Measurements from ENCODE around the gene CCT4. TPM values are rescaled to one million over a fixed set of nuclear protein-coding genes. Genes with fewer than 3 reads are reported as not detected.

Gene CCT4
- total RNA-seq, 4 donors from 2014 or later, result 63.2 to 87.1 (median 75.5) TPM

DNA sequence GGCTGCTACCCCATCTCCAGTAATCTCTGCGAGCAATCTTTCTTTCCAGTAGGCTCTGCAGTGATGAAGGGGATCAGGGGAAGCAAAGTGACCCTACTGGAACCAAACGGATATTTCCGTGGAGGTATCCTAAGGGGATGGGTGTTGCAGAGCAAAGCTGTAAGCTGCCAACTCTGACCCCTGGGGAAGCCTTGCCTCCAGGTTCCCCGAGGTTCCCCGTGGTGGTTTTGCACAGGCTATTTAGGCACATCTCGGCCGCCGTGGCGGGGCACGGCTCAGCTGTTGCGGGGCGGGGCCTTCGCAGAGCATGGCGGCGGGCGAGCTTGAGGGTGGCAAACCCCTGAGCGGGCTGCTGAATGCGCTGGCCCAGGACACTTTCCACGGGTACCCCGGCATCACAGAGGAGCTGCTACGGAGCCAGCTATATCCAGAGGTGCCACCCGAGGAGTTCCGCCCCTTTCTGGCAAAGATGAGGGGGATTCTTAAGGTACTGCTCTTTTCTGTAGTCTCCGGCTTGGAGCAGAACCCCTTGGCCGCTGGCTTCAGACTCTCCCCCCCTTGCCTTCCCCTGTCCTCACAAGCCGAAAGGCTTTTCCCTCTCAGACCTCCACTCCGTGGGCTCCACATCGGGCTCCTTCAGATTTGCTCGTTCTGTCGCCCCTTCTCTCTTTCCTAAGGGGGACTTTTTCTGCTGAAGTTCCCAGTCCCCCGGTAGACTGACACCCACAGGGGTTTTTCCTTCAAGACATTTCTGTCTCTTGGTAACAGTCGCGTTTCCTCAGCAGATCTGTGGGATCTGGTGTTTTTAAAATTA is 17.1 kb upstream of the CCT4 start, which contains the start of gene COMMD1:
TSS of gene COMMD1 (plus strand) at position 303 of the 814 bp plus-strand sequence. CDS start at position 308, 5 bp downstream.
- Histone ChIP-seq H3K4me1 (peaks cover 5 to 19% of the 10 kb centered on the region in 2 donors), H3K27ac (peak within 1 kb of the TSS; percentile 81 to 89 (median 84)), H3K27me3 (no peaks in the 10 kb centered on the region), H3K36me3 (no peaks in the 10 kb centered on the region), H3K4me3 (peak within 1 kb of the TSS; percentile 90 to 92 (median 90)), H3K9me3 (no peaks in the 10 kb centered on the region)
- in situ Hi-C loops (cut with MboI; ENCODE audit: low sequenced_read_pairs in 4 of 4) (no loop called here), intact Hi-C loops (cut with DNase I; ENCODE audit: low total_unique reads) (loop anchor here (2.0 kb wide), 1 partner anchor 17 kb away; the partner anchor contains the start of gene CCT4)
- peak; percentile 94 to 96 for ATAC-seq
- TF ChIP-seq, protein P1, sequence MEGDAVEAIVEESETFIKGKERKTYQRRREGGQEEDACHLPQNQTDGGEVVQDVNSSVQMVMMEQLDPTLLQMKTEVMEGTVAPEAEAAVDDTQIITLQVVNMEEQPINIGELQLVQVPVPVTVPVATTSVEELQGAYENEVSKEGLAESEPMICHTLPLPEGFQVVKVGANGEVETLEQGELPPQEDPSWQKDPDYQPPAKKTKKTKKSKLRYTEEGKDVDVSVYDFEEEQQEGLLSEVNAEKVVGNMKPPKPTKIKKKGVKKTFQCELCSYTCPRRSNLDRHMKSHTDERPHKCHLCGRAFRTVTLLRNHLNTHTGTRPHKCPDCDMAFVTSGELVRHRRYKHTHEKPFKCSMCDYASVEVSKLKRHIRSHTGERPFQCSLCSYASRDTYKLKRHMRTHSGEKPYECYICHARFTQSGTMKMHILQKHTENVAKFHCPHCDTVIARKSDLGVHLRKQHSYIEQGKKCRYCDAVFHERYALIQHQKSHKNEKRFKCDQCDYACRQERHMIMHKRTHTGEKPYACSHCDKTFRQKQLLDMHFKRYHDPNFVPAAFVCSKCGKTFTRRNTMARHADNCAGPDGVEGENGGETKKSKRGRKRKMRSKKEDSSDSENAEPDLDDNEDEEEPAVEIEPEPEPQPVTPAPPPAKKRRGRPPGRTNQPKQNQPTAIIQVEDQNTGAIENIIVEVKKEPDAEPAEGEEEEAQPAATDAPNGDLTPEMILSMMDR (IDR thresholded peaks at IDR 0.05 in 4 of 5, conservative IDR thresholded peaks at IDR 0.05 in 1 of 5), result no peak
- TF ChIP-seq POLR2A (IDR thresholded peaks at IDR 0.05), result peak in 1 of 2 donors; percentile 39
- peak; percentile 51 to 72 for DNase-seq

DNA sequence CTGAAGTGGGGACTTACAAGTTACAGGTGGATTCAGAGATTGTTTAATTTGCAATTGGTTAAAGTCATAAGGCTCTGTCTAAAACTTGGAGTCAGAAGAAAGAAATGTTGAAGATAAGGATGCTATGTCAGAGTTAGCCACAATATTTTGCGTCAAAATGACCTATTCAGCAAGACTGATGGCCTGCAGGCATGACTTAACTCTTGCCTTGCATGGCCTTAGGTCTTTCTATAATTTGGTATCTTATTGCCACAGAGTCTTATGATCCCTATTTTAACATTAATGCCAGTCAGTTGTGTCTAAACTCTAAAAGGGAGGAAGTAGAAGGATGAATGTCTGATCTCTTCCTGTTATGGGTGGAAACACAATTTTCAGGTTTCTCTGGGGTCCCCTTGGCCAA is 11.8 kb upstream of the CCT4 start:
- Histone ChIP-seq H3K27me3 (no peaks in the 10 kb centered on the region), H3K27ac (no peak overlapping the region), H3K4me3 (no peak overlapping the region), H3K36me3 (no peaks in the 10 kb centered on the region), H3K9me3 (no peaks in the 10 kb centered on the region), H3K4me1 (peaks cover 0 to 5% of the 10 kb centered on the region in 2 donors)
- no peak for TF ChIP-seq POLR2A (IDR thresholded peaks at IDR 0.05)
- TF ChIP-seq, protein P1 (IDR thresholded peaks at IDR 0.05 in 4 of 5, conservative IDR thresholded peaks at IDR 0.05 in 1 of 5), result no peak
- in situ Hi-C loops (cut with MboI; ENCODE audit: low sequenced_read_pairs in 4 of 4) (no loop called here), intact Hi-C loops (cut with DNase I; ENCODE audit: low total_unique reads) (no loop called here)
- no peak for DNase-seq
- ATAC-seq, result no peak

DNA sequence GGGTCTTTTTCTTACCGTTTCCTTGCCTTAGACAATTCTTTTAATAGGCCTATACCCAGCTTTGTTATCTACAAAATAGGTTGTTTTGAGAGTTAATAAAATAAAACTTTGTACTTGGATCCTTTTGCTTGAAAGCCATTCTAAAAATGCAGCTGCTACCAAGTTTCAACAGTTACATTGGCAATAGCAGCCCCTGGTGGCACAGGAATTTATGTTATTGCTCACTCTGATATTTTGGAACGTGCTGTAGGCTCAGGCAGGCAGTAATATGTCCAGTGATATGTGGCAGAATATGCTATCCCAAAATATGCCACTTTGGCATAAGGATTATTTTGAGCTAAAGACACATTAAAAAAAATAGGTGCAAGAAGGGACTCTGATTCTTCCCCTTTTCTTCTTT is 10.4 kb upstream of the CCT4 start:
- no peak for ATAC-seq
- Histone ChIP-seq H3K27me3 (no peaks in the 10 kb centered on the region), H3K9me3 (no peaks in the 10 kb centered on the region), H3K27ac (no peak overlapping the region), H3K36me3 (no peaks in the 10 kb centered on the region), H3K4me3 (no peak overlapping the region), H3K4me1 (no peaks in the 10 kb centered on the region)
- intact Hi-C loops (cut with DNase I; ENCODE audit: low total_unique reads) (no loop called here), in situ Hi-C loops (cut with MboI; ENCODE audit: low sequenced_read_pairs in 4 of 4) (loop anchor here in 2 of 4 donors (25.0 kb wide), 2 partner anchors 813 to 1137 kb away; partner anchors contain the start of genes EHBP1 (in 2 of the 2) and PAPOLG (in 1 of the 2))
- no peak for TF ChIP-seq POLR2A (IDR thresholded peaks at IDR 0.05)
- TF ChIP-seq, protein P1 (IDR thresholded peaks at IDR 0.05 in 4 of 5, conservative IDR thresholded peaks at IDR 0.05 in 1 of 5), result no peak
- DNase-seq, result no peak

DNA sequence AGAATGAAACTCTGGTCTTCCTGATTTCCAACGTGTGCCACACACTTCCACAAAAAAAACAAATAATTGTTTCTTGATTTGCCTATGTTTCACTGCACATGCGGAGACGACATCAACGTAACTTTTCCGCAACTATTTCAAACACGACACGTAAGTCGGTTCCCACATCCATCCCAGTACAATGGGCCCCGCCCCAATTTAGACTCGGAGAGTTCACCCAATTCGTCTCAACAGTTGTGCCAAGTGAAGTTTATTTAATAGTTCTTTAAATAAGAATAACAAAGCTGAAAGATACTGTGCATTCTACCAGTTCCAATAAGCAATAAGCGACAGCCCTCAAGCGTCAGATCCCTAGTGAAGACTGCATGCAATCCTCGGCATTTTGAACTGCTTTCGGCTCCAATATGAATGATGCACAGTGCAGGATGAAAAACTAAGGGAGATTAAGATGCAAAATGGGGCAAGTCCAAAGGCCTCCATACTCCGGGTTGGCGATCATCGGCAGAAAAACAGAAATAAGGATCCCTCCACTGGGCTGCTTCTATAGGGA is 664 bp downstream of the CCT4 start:
- Histone ChIP-seq H3K36me3 (peaks cover 0 to 26% of the 10 kb centered on the region in 2 donors), H3K4me3 (peak overlapping the region; percentile 88 to 97 (median 90)), H3K27ac (peak overlapping the region; percentile 90 to 94 (median 91)), H3K4me1 (peaks cover 11 to 18% of the 10 kb centered on the region in 2 donors), H3K27me3 (no peaks in the 10 kb centered on the region), H3K9me3 (no peaks in the 10 kb centered on the region)
- DNase-seq (no peak), ATAC-seq (peak in 1 of 2 donors; percentile 16)
- TF ChIP-seq, protein P1 (IDR thresholded peaks at IDR 0.05 in 4 of 5, conservative IDR thresholded peaks at IDR 0.05 in 1 of 5), result no peak
- TF ChIP-seq POLR2A (IDR thresholded peaks at IDR 0.05), result no peak
- intact Hi-C loops (cut with DNase I; ENCODE audit: low total_unique reads) (loop anchor here (1.0 to 10.0 kb wide), 5 partner anchors 17 to 1130 kb away; partner anchors contain the start of genes COMMD1, EHBP1, FAM161A and PAPOLG), in situ Hi-C loops (cut with MboI; ENCODE audit: low sequenced_read_pairs in 4 of 4) (loop anchor here in 2 of 4 donors (25.0 kb wide), 2 partner anchors 825 to 1125 kb away; partner anchors contain the start of genes EHBP1 (in 2 of the 2) and PAPOLG (in 1 of the 2))
